Vagina (tissue), 2 donors: ENCODE measurements around the gene STXBP5.

ENCODE experiments used
- CTCF ChIP-seq, 3 experiments: fragments of 450-650 bp in 2 of 3; fragments of 200-600 bp in 1 of 3; sonication (generic) in 1 of 3; IDR thresholded peaks; one replicate each; pipeline ENCODE4 v1.5.1; 2017 to 2019; ENCODE audit warnings: antibody characterized with exemption in 3 of 3, mild to moderate bottlenecking in 2 of 3, moderate library complexity in 2 of 3
- POLR2AphosphoS5 ChIP-seq, 2 donors: sonication (generic); formaldehyde crosslinking; IDR thresholded peaks; one replicate each; pipeline ENCODE4 v1.9.0; 2017; ENCODE audit warnings: antibody characterized with exemption in 2 of 2, mild to moderate bottlenecking in 2 of 2, low read depth in 1 of 2; ENCODE audit not compliant: insufficient read depth in 1 of 2

GRCh38 chr6:147325557-147325956 lies 121.3 kb downstream of the STXBP5 start:
- TF ChIP-seq CTCF (IDR thresholded peaks at IDR 0.05) (no peak), POLR2AphosphoS5 (IDR thresholded peaks at IDR 0.05; ENCODE audit: insufficient read depth in 1 of 2, low read depth in 1 of 2) (no peak)
